ENCODE results near the gene CHST5. TPM values are rescaled to one million over a fixed set of nuclear protein-coding genes. Genes with fewer than 3 reads are reported as not detected.
A peak's percentile ranks its signal among the peaks of the same experiment; 100 is the strongest.
"Not testable (repeated sequence)": the region's sequence is repeated elsewhere in the genome, so short reads cannot be mapped to it uniquely, and the experiment has no call there.

Gene CHST5
- total and polyA plus RNA-seq, 4 donors = 0.33 to 4.9 (median 2.1) TPM

- Histone ChIP-seq H3K4me3 (ENCODE audit: low read depth, low read length) (no peak overlapping the region), H3K27me3 (ENCODE audit: control insufficient read depth, insufficient read depth, low read length) (no peaks in the 10 kb centered on the region), H3K9me3 (ENCODE audit: control insufficient read depth, insufficient read depth, low read length) (no peaks in the 10 kb centered on the region), H3K27ac (ENCODE audit: low read depth, low read length) (no peak overlapping the region), H3K4me1 (ENCODE audit: control insufficient read depth, insufficient read depth, low read length) (no peaks in the 10 kb centered on the region), H3K36me3 (ENCODE audit: control insufficient read depth, insufficient read depth, low read length) (peaks cover 29% of the 10 kb centered on the region)
- DNase-seq (ENCODE audit: low read depth in 4 of 6, low spot score in 6 of 6) = no peak
- 62% methylated on average over 3 of the region's 5 CpGs for WGBS (ENCODE audit: insufficient coverage)
These were observed 9.7 kb downstream of the CHST5 start for GRCh38 chr16:75526032-75526790.

- Histone ChIP-seq H3K27ac (ENCODE audit: low read depth, low read length) (no peak overlapping the region), H3K4me1 (ENCODE audit: control insufficient read depth, insufficient read depth, low read length) (peaks cover 12% of the 10 kb centered on the region), H3K9me3 (ENCODE audit: control insufficient read depth, insufficient read depth, low read length) (no peaks in the 10 kb centered on the region), H3K27me3 (ENCODE audit: control insufficient read depth, insufficient read depth, low read length) (no peaks in the 10 kb centered on the region), H3K36me3 (ENCODE audit: control insufficient read depth, insufficient read depth, low read length) (no peaks in the 10 kb centered on the region), H3K4me3 (ENCODE audit: low read depth, low read length) (no peak overlapping the region)
- whole genome bisulfite sequencing (ENCODE audit: insufficient coverage) = 93% methylated on average over 3 of the region's 6 CpGs
- DNase-seq (ENCODE audit: low read depth in 4 of 6, low spot score in 6 of 6) = no peak
These were observed 16.7 kb downstream of the CHST5 start for GRCh38 chr16:75519175-75519574.

GRCh38 chr16:75516189-75516966 lies 19.5 kb downstream of the CHST5 start:
- H3K36me3 ChIP-seq (ENCODE audit: control insufficient read depth, insufficient read depth, low read length); H3K27me3 ChIP-seq (ENCODE audit: control insufficient read depth, insufficient read depth, low read length); H3K9me3 ChIP-seq (ENCODE audit: control insufficient read depth, insufficient read depth, low read length): not testable (repeated sequence)
- H3K4me3 ChIP-seq (ENCODE audit: low read depth, low read length) = peak overlapping the region; percentile 76
- WGBS (ENCODE audit: insufficient coverage) = 4% methylated on average over 38 of the region's 42 CpGs
- peak overlapping the region; percentile 90 for H3K27ac ChIP-seq (ENCODE audit: low read depth, low read length)
- H3K4me1 ChIP-seq (ENCODE audit: control insufficient read depth, insufficient read depth, low read length) = peaks cover 12% of the 10 kb centered on the region
- peak in 2 of 6 donors; percentile 52 to 64 for DNase-seq (ENCODE audit: low read depth in 4 of 6, low spot score in 6 of 6)

- 97% methylated on average over 5 of the region's 11 CpGs for WGBS (ENCODE audit: insufficient coverage)
These were observed 21.6 kb downstream of the CHST5 start for GRCh38 chr16:75514296-75514695.

GRCh38 chr16:75506574-75506973 lies 29.3 kb downstream of the CHST5 start:
- WGBS (ENCODE audit: insufficient coverage) = 61% methylated on average over 5 of the region's 7 CpGs
- no peaks in the 10 kb centered on the region for H3K9me3 ChIP-seq (ENCODE audit: control insufficient read depth, insufficient read depth, low read length)
- H3K27me3 ChIP-seq (ENCODE audit: control insufficient read depth, insufficient read depth, low read length) = no peaks in the 10 kb centered on the region
- no peaks in the 10 kb centered on the region for H3K36me3 ChIP-seq (ENCODE audit: control insufficient read depth, insufficient read depth, low read length)
- H3K4me3 ChIP-seq (ENCODE audit: low read depth, low read length) = no peak overlapping the region
- H3K4me1 ChIP-seq (ENCODE audit: control insufficient read depth, insufficient read depth, low read length) = peaks cover 6% of the 10 kb centered on the region
- DNase-seq (ENCODE audit: low read depth in 4 of 6, low spot score in 6 of 6) = no peak
- no peak overlapping the region for H3K27ac ChIP-seq (ENCODE audit: low read depth, low read length)

More at GRCh38 chr16:75514296-75514695, 21.6 kb downstream of the CHST5 start:
- Histone ChIP-seq H3K36me3 (ENCODE audit: control insufficient read depth, insufficient read depth, low read length) (no peaks in the 10 kb centered on the region), H3K27ac (ENCODE audit: low read depth, low read length) (no peak overlapping the region), H3K4me1 (ENCODE audit: control insufficient read depth, insufficient read depth, low read length) (peaks cover 12% of the 10 kb centered on the region), H3K27me3 (ENCODE audit: control insufficient read depth, insufficient read depth, low read length) (no peaks in the 10 kb centered on the region), H3K9me3 (ENCODE audit: control insufficient read depth, insufficient read depth, low read length) (no peaks in the 10 kb centered on the region), H3K4me3 (ENCODE audit: low read depth, low read length) (no peak overlapping the region)
- no peak for DNase-seq (ENCODE audit: low read depth in 4 of 6, low spot score in 6 of 6)

- no peaks in the 10 kb centered on the region for H3K36me3 ChIP-seq (ENCODE audit: control insufficient read depth, insufficient read depth, low read length)
- H3K27ac ChIP-seq (ENCODE audit: low read depth, low read length) = no peak overlapping the region
- no peak overlapping the region for H3K4me3 ChIP-seq (ENCODE audit: low read depth, low read length)
- H3K9me3 ChIP-seq (ENCODE audit: control insufficient read depth, insufficient read depth, low read length) = no peaks in the 10 kb centered on the region
- WGBS (ENCODE audit: insufficient coverage) = no CpG with 5 or more reads among the region's 3 CpGs
- H3K27me3 ChIP-seq (ENCODE audit: control insufficient read depth, insufficient read depth, low read length) = no peaks in the 10 kb centered on the region
- H3K4me1 ChIP-seq (ENCODE audit: control insufficient read depth, insufficient read depth, low read length) = peaks cover 10% of the 10 kb centered on the region
- DNase-seq (ENCODE audit: low read depth in 4 of 6, low spot score in 6 of 6) = no peak
These were observed 29.8 kb downstream of the CHST5 start for GRCh38 chr16:75506107-75506506.

- no peak for DNase-seq (ENCODE audit: low read depth in 4 of 6, low spot score in 6 of 6)
- Histone ChIP-seq H3K27me3 (ENCODE audit: control insufficient read depth, insufficient read depth, low read length) (no peaks in the 10 kb centered on the region), H3K9me3 (ENCODE audit: control insufficient read depth, insufficient read depth, low read length) (no peaks in the 10 kb centered on the region), H3K27ac (ENCODE audit: low read depth, low read length) (no peak overlapping the region), H3K4me1 (ENCODE audit: control insufficient read depth, insufficient read depth, low read length) (peaks cover 13% of the 10 kb centered on the region), H3K36me3 (ENCODE audit: control insufficient read depth, insufficient read depth, low read length) (no peaks in the 10 kb centered on the region), H3K4me3 (ENCODE audit: low read depth, low read length) (no peak overlapping the region)
- 88% methylated on average over 1 of the region's 1 CpG for WGBS (ENCODE audit: insufficient coverage)
These were observed 32.1 kb downstream of the CHST5 start for GRCh38 chr16:75503801-75504200.

- H3K27me3 ChIP-seq (ENCODE audit: control insufficient read depth, insufficient read depth, low read length) = no peaks in the 10 kb centered on the region
- no peak overlapping the region for H3K27ac ChIP-seq (ENCODE audit: low read depth, low read length)
- DNase-seq (ENCODE audit: low read depth in 4 of 6, low spot score in 6 of 6) = no peak
- WGBS (ENCODE audit: insufficient coverage) = 94% methylated on average over 3 of the region's 4 CpGs
- H3K9me3 ChIP-seq (ENCODE audit: control insufficient read depth, insufficient read depth, low read length) = no peaks in the 10 kb centered on the region
- H3K4me3 ChIP-seq (ENCODE audit: low read depth, low read length) = no peak overlapping the region
- no peaks in the 10 kb centered on the region for H3K36me3 ChIP-seq (ENCODE audit: control insufficient read depth, insufficient read depth, low read length)
- peaks cover 21% of the 10 kb centered on the region for H3K4me1 ChIP-seq (ENCODE audit: control insufficient read depth, insufficient read depth, low read length)
These were observed 32.8 kb downstream of the CHST5 start for GRCh38 chr16:75502916-75503605.

GRCh38 chr16:75501820-75502219 lies 34.1 kb downstream of the CHST5 start:
- not testable (repeated sequence) for H3K27ac ChIP-seq (ENCODE audit: low read depth, low read length)

More at GRCh38 chr16:75501820-75502219, 34.1 kb downstream of the CHST5 start:
- not testable (repeated sequence) for H3K4me3 ChIP-seq (ENCODE audit: low read depth, low read length); H3K9me3 ChIP-seq (ENCODE audit: control insufficient read depth, insufficient read depth, low read length); H3K36me3 ChIP-seq (ENCODE audit: control insufficient read depth, insufficient read depth, low read length); H3K27me3 ChIP-seq (ENCODE audit: control insufficient read depth, insufficient read depth, low read length)
- peaks cover 24% of the 10 kb centered on the region for H3K4me1 ChIP-seq (ENCODE audit: control insufficient read depth, insufficient read depth, low read length)
- no CpG with 5 or more reads among the region's 6 CpGs for WGBS (ENCODE audit: insufficient coverage)
- peak in 4 of 6 donors; percentile 42 to 89 (median 74) for DNase-seq (ENCODE audit: low read depth in 4 of 6, low spot score in 6 of 6)
